GM21737 (cell line): ENCODE results near the gene TERB2.
"Not testable (repeated sequence)": the region's sequence is repeated elsewhere in the genome, so short reads cannot be mapped to it uniquely, and the experiment has no call there.

ENCODE experiments used
- ATAC-seq: cut with Tn5 transposase; IDR thresholded peaks from one replicate; pipeline ENCODE4 v1.9.1; 2021; ENCODE audit warnings: mild to moderate bottlenecking, moderate library complexity; ENCODE audit not compliant: unreplicated experiment

Gene TERB2, protein sequence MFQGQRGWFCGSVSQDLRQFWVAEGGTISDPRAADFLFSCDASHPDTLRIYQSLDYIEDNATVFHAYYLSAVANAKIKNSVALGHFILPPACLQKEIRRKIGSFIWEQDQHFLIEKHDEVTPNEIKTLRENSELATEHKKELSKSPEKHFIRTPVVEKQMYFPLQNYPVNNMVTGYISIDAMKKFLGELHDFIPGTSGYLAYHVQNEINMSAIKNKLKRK

DNA sequence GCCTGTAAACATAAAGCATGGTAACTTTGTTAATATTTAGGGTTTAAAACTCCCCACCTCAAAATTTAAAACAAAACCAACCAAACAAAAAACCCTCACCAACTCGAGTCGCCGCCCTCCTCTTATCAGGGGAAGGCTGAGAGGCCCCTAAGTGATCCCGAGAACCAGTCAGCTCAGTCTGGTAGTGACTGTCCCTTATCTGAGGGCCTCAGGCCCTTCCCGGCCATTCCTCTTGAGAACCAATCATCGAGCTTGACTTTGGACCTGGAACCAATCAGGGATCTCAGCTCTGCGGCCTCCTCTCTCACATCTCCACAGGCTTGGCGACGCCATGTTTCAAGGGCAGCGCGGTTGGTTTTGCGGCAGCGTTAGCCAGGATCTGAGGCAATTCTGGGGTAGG lies at the start of gene TERB2:
TSS of gene TERB2 (plus strand) at position 300 of the 400 bp plus-strand sequence. CDS start at position 332, 32 bp downstream.
- ATAC-seq: no peak

DNA sequence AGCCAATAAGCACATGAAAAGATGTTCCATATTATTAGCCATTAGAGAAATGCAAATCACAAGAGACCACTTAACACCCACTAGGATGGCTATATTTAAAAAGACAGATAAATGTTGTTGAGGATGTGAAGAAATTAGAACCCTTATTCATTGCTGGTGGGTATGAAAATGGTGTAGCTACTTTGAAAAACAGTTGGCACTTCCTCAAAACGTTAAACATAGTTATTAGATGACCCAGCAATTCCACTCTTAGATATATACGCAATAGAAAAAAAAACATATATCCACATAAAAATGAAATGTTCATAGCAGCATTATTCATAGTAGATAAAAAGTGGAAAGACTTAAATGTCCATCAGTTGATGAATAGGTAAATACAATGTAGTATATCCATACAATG lies 47.1 kb upstream of the TERB2 start:
- no peak for ATAC-seq

DNA sequence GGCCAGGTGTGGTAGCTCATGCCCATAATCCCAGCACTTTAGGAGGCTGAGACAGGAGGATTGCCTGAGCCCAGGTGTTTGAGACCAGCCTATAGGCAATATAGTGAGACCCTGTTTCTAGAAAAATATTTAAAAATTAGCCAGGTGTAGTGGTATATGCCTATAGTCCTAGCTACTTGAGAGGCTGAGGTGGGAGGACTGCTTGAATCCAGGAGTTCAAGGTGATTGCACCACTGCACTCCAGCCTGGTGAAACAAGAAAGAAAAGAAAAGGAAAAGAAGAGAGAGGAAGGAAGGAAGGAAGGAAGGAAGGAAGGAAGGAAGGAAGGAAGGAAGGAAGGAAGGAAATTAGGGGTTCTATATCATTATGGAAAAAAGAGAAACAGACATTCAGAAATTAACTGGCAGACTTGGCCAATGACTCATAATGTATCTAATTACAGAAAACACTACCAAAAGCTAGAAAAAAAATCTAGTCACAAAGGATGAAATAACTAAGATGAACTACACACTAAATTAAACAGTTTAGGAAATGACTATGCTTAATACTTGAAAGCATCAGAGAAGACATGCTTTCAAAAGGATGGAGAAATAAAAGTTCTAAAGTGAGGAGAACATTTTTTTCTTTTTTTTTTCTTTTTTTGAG lies 45.4 kb upstream of the TERB2 start:
- ATAC-seq: no peak

DNA sequence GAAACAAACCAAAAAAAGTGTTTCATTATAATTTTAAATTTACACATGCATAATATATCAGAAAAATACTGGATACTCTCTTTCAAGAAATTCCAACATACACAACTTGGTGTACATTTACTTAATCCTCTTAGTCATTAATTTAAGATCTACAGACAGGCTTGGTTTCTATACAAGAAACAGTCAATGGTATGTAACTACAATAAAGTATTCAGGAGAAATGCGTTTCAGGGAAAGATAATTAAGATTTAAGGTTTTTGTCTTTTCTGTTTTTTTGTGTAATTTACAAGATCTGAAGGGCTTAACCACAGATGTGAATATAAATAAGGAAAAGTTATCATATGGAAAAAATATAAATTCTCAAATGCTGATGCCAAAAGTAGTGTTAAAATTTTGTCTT lies 44.3 kb upstream of the TERB2 start:
- not testable (repeated sequence) for ATAC-seq

DNA sequence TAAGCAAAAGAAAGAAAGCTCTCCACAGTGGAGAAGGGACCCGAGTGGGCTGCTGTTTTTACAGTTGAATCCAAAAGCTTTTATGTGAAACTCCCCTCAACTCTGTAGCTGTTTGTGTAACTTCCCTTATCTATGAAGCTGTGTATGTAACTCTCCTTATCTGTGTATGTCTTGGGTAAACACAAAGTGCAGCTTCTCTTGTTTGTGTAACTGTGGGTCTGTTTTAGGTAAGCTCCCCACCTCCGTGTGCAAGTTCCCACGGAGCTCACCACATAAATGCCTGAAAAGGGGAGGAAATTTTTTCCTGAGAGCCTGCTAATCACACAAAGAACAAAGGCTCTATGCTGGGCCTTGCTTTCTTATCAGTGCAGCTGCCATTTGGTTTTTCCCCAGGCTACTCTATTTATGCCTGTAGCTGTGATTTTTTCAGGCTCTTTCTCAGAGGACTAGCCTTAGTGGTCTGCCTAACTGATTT lies 43.5 kb upstream of the TERB2 start:
- not testable (repeated sequence) for ATAC-seq

GRCh38 chr15:44918136-44918535 lies 38.4 kb upstream of the TERB2 start:
- ATAC-seq: no peak

- not testable (repeated sequence) for ATAC-seq
Observed at GRCh38 chr15:44928658-44929057, 27.8 kb upstream of the TERB2 start.

GRCh38 chr15:44930283-44930682 lies 26.2 kb upstream of the TERB2 start:
- ATAC-seq: not testable (repeated sequence)

DNA sequence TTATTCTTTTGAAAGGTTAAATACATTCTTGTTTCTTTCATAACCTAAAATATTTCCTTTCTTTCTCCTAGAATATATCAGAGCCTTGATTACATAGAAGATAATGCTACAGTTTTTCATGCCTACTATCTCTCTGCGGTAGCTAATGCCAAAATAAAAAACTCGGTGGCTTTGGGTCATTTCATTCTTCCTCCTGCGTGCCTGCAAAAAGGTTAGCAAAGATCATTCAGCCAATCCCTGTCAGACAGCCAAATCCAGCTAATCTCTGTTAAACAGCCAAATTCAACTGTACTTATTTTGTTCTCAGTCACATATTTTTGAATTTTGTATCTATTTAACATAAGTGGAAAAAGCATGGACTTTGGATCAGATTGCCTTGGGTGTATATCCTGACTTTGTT lies 1.8 kb downstream of the TERB2 start:
- not testable (repeated sequence) for ATAC-seq

DNA sequence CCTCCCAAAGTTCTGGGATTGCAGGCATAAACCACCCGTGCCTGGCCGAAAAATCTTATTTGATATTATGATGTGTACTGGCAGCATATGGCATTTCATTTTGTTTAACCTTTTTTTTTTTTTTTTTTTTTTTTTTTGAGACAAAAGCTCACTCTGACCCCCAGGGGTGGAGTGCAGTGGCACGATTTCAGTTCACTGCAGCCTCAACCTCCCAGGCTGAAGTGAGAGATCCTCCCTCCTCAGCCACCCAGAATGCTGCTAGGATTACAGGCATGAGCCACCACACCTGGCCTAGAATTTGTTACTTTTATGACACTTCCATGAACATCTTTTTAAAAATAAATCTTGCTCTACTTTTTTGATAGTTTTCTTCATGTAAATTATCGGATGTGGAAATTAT lies 12.0 kb downstream of the TERB2 start:
- ATAC-seq: no peak

GRCh38 chr15:44971036-44971435 lies 14.5 kb downstream of the TERB2 start:
- no peak for ATAC-seq

DNA sequence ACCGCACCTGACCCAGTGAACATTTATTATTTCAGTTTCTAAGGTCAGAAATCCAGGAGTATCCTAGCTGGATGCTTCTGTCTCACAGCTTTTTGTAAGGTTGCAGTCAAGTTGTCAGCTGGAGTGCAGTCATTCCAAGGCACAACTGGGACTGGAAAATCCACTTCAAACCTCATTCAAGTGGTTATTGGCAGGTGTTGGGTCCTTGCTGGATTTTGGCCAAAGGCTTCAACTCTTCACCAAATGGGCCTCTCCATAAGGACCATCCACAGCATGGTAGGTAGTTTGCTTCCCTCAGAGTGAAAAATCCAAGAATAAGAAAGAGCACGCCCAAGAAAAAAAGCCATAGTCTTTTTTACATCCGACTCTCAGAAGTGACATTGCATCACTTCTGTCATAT lies 19.7 kb downstream of the TERB2 start:
- ATAC-seq: not testable (repeated sequence)

- not testable (repeated sequence) for ATAC-seq
Observed at GRCh38 chr15:44977781-44978180, 21.3 kb downstream of the TERB2 start.

GRCh38 chr15:44979617-44980339 lies 23.3 kb downstream of the TERB2 start:
- not testable (repeated sequence) for ATAC-seq

- not testable (repeated sequence) for ATAC-seq
Observed at GRCh38 chr15:44984144-44984543, 27.7 kb downstream of the TERB2 start.

- ATAC-seq: not testable (repeated sequence)
Observed at GRCh38 chr15:44986346-44987055, 30.0 kb downstream of the TERB2 start.

- ATAC-seq: not testable (repeated sequence)
Observed at GRCh38 chr15:44987711-44988110, 31.2 kb downstream of the TERB2 start.

GRCh38 chr15:44988184-44988869 lies 31.8 kb downstream of the TERB2 start:
- ATAC-seq: not testable (repeated sequence)

- ATAC-seq: not testable (repeated sequence)
Observed at GRCh38 chr15:44988870-44989219, 32.4 kb downstream of the TERB2 start.

GRCh38 chr15:44997632-44998031 lies 41.1 kb downstream of the TERB2 start:
- ATAC-seq: not testable (repeated sequence)

- ATAC-seq: no peak
Observed at GRCh38 chr15:44999105-44999504, 42.6 kb downstream of the TERB2 start.
